Sigmoid colon (tissue), 7 donors: ENCODE data around the gene SLC6A8. TPM values are rescaled to one million over a fixed set of nuclear protein-coding genes. Genes with fewer than 3 reads are reported as not detected.
A peak's percentile ranks its signal among the peaks of the same experiment; 100 is the strongest.
"Not testable (repeated sequence)": the region's sequence is repeated elsewhere in the genome, so short reads cannot be mapped to it uniquely, and the experiment has no call there.

Experiments
- DNase-seq: peaks from one replicate; pipeline ENCODE4 v3.0.0-alpha.2; 2019
- H3K27ac ChIP-seq, 4 donors: fragments of 200-600 bp; sonication (generic); one replicate each; pipeline ENCODE4 v1.5.1; 2016 to 2019; ENCODE audit warnings: mild to moderate bottlenecking in 1 of 4
- H3K27me3 ChIP-seq, 3 donors: fragments of 200-600 bp; sonication (generic); one replicate each; pipeline ENCODE4 v1.5.1; 2019; ENCODE audit warnings: mild to moderate bottlenecking in 1 of 3
- H3K36me3 ChIP-seq, 4 donors: fragments of 200-600 bp; sonication (generic); one replicate each; pipeline ENCODE4 v1.5.1; 2016 to 2019
- H3K4me1 ChIP-seq, 4 donors: fragments of 200-600 bp; sonication (generic); one replicate each; pipeline ENCODE4 v1.5.1; 2017 to 2019
- H3K4me3 ChIP-seq, 4 donors: fragments of 200-600 bp; sonication (generic); one replicate each; pipeline ENCODE4 v1.5.1; 2017 to 2019; ENCODE audit warnings: mild to moderate bottlenecking in 2 of 4, moderate library complexity in 1 of 4
- H3K9me3 ChIP-seq, 4 donors: fragments of 200-600 bp in 3 of 4; sonication (generic) in 3 of 4; one replicate each; pipeline versions ENCODE4 v1.5.1 to v1.6.1; 2013 to 2019
- CTCF ChIP-seq, 4 experiments: fragments of 450-650 bp in 3 of 4; fragments of 200-600 bp in 1 of 4; IDR thresholded peaks; one replicate each; pipeline ENCODE4 v1.5.1; 2016 to 2019; ENCODE audit warnings: antibody characterized with exemption in 4 of 4, mild to moderate bottlenecking in 3 of 4, moderate library complexity in 2 of 4
- EP300 ChIP-seq, 4 donors: sonication (generic); formaldehyde crosslinking; IDR thresholded peaks; one replicate each; pipeline ENCODE4 v1.6.1; 2017; ENCODE audit warnings: antibody characterized with exemption in 4 of 4
- POLR2A ChIP-seq, 2 donors: fragments of 450-650 bp; IDR thresholded peaks; one replicate each; pipeline ENCODE4 v1.6.1; 2016; ENCODE audit warnings: antibody characterized with exemption in 2 of 2, mild to moderate bottlenecking in 2 of 2, moderate library complexity in 2 of 2
- POLR2AphosphoS5 ChIP-seq, 4 donors: sonication (generic); formaldehyde crosslinking; IDR thresholded peaks; one replicate each; pipeline ENCODE4 v1.6.1; 2017; ENCODE audit warnings: antibody characterized with exemption in 4 of 4
- WGBS, 2 donors: extraction: QIAGEN DNeasy Blood & Tissue Kit; methylation state at CpG; one replicate each; pipeline ENCODE4 v1.1.7; 2013; 5-methylcytosine and 5-hydroxymethylcytosine counted together
- intact Hi-C: fragments of 100-400 bp; cut with DNase I; formaldehyde crosslinking; loops from one replicate; pipeline ENCODE4 v1.15.1; 2023
- polyA plus RNA-seq, 3 donors: library from polyadenylated mRNA; stranded (reverse); fragments of 200-250 nt; gene quantifications; one replicate each; pipeline ENCODE4 v1.2.3, GENCODE V29; 2013
- total RNA-seq, 4 donors: library from RNA; depleted of rRNA; stranded (reverse); fragments of >200 nt; gene quantifications; one replicate each; pipeline ENCODE4 v1.1.0, GENCODE V29; 2016
- donor health status: healthy with polysubstance abuse.
- donor health status: Bipolar disorder and iron deficiency.
- donor health status: healthy.

Gene SLC6A8
- total and polyA plus RNA-seq, 7 donors = 31.9 to 158 (median 60.7) TPM

DNA sequence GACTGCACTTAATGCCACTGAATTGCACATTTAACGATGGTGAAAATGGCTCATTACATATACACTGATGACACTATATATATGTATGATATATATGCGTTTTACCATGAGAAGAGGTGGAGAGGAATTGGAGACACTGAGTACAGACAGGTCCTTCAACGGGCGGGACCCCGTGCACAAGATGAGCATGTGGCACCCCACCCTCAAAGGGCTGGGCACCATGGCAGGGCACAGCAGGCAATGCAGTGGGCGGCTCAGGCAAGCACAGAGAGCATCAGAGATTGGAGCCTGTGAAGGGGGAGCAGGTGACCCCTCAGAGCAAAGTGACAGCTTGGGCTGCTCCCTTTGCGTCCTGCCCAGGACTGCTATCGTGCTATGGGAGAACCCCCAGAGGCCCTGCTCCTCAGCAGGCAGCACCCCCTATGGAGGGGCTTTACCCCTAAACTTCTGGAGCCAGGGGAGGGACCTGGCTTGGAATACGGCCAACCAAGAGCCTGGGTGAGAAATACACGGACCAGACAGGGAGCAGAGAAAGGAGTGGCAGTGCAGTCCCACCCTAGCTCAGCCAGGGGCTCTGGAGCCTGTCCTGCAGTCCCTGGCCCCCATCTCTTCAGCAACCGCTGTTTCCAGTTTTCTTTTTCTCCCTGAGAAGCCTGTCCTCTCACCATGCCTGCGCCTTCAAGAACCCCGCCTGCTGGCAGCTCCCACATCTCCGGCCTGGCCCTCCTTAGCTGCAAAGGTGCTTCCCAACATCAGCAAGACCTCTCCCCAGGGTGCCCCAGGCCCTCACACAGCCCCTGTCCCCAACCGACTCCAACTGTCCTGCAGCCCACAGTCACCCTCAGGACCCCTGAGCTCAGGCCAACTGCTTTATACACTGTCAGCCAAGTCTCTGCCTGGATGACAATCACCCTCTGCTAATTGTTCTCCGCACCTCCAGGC lies 10.5 kb downstream of the SLC6A8 start:
- 83 to 89% methylated on average over 14 to 15 of the region's 16 CpGs for WGBS, 2 donors
- H3K36me3 ChIP-seq = peaks cover 0 to 10% (median 0%) of the 10 kb centered on the region in 4 donors

DNA sequence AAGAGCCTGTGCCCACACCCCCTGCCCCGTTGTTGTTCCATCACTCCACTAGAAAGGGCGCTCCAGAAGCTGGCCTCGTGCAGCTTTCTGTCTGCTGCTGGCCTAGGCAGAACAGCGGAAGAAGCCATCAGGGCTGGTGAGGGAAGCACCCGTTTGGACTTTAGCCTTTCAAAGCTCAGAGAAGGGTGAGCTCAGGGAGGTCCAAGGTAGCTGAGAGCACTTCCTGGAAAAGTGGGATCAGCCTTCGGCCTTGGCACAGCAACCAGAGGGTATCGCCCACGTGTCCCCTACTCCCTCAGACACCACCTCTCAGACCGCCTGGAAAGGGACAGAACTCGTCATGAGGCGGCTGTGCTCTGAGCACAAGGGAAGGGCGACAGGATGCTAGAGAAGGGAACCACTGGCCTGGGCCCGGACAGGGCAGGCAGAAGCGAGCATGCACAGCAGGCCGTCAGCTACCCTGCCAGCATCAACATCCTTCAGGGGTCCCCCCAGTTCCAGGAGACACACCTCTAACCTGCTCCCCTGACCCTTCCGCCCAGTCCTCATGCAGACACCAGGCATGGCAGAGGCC lies 11.6 kb downstream of the SLC6A8 start:
- H3K36me3 ChIP-seq, H3K4me3 ChIP-seq, H3K27me3 ChIP-seq, DNase-seq, intact Hi-C loops, H3K9me3 ChIP-seq: not testable (repeated sequence)
- Histone ChIP-seq H3K27ac (peak overlapping the region in 3 of 4 donors; percentile 76 to 81 (median 78)), H3K4me1 (peaks cover 0 to 48% (median 26%) of the 10 kb centered on the region in 4 donors)
- 26 to 76% methylated on average over 16 of the region's 16 CpGs for WGBS, 2 donors
- peak in 1 of 4 donors; percentile 3 for TF ChIP-seq POLR2AphosphoS5 (IDR thresholded peaks at IDR 0.05)

More for the DNA sequence above, 10.5 kb downstream of the SLC6A8 start:
- DNase-seq = no peak
- H3K9me3 ChIP-seq = no peaks in the 10 kb centered on the region
- peaks cover 0 to 47% (median 21%) of the 10 kb centered on the region in 4 donors for H3K4me1 ChIP-seq
- TF ChIP-seq EP300 (IDR thresholded peaks at IDR 0.05) (no peak), POLR2AphosphoS5 (IDR thresholded peaks at IDR 0.05) (no peak), POLR2A (IDR thresholded peaks at IDR 0.05) (no peak), CTCF (IDR thresholded peaks at IDR 0.05) (no peak)
- no peaks in the 10 kb centered on the region for H3K27me3 ChIP-seq
- intact Hi-C loops = no loop called here
- peak overlapping the region in 2 of 4 donors; percentile 76 to 81 for H3K27ac ChIP-seq
- H3K4me3 ChIP-seq = no peak overlapping the region

DNA sequence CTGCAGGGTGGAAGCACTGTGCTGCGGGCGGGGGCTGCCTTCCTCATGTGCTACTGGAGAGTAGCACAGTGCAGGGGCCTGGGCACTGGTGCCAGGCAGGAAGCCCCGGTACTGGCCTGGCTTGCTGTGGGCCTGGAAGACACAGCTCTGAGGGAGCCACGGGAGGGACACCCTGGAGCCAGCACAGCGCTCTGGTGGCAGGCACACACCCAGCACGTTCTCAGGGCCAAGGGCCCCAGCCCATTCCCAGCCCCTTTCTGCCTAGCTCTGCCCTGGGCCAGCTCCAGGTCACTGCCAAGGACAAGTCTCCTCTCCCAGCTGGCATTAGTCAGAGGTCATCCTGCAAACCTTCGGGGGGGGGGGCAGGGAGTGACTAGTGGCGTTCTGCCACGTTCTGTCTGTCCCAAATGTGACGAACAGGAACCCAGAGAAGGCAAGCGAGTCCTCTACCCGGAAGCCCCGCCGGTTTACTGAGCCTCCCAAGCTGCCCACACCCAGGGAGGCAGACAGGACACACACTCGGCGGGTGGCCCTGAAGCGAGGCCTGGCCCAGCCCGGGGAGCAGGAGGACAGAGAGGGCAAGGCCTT lies 12.2 kb downstream of the SLC6A8 start:
- peak overlapping the region; percentile 27 to 81 (median 77) for H3K27ac ChIP-seq
- WGBS, 2 donors = 26 to 68% methylated on average over 18 of the region's 18 CpGs
- H3K36me3 ChIP-seq, H3K4me3 ChIP-seq, intact Hi-C loops, H3K27me3 ChIP-seq, DNase-seq, H3K9me3 ChIP-seq: not testable (repeated sequence)
- H3K4me1 ChIP-seq = peaks cover 0 to 52% (median 26%) of the 10 kb centered on the region in 4 donors

GRCh38 chrX:153700376-153700945 lies 12.7 kb downstream of the SLC6A8 start:
- WGBS, 2 donors = 25 to 63% methylated on average over 15 of the region's 15 CpGs
- intact Hi-C loops = no loop called here
- TF ChIP-seq CTCF (IDR thresholded peaks at IDR 0.05) = no peak
- peak in 1 of 4 donors; percentile 17 for TF ChIP-seq POLR2AphosphoS5 (IDR thresholded peaks at IDR 0.05)
- TF ChIP-seq EP300 (IDR thresholded peaks at IDR 0.05) = no peak
- no peak for DNase-seq
- Histone ChIP-seq H3K9me3 (no peaks in the 10 kb centered on the region), H3K36me3 (no peaks in the 10 kb centered on the region), H3K27ac (peak overlapping the region; percentile 27 to 81 (median 77)), H3K4me3 (no peak overlapping the region), H3K4me1 (peaks cover 0 to 58% (median 26%) of the 10 kb centered on the region in 4 donors), H3K27me3 (no peaks in the 10 kb centered on the region)

- intact Hi-C loops = no loop called here
- no peaks in the 10 kb centered on the region for H3K36me3 ChIP-seq
- WGBS, 2 donors = 89 to 90% methylated on average over 6 of the region's 6 CpGs
Measured at GRCh38 chrX:153700967-153701366, 13.2 kb downstream of the SLC6A8 start.

More at GRCh38 chrX:153700967-153701366, 13.2 kb downstream of the SLC6A8 start:
- DNase-seq = no peak
- no peak for TF ChIP-seq CTCF (IDR thresholded peaks at IDR 0.05)
- H3K27me3 ChIP-seq = no peaks in the 10 kb centered on the region
- no peak overlapping the region for H3K4me3 ChIP-seq
- no peaks in the 10 kb centered on the region for H3K9me3 ChIP-seq
- H3K27ac ChIP-seq = peak overlapping the region in 3 of 4 donors; percentile 76 to 81 (median 78)
- peaks cover 0 to 60% (median 26%) of the 10 kb centered on the region in 4 donors for H3K4me1 ChIP-seq
